ENCODE data around the gene CDKN2A.
A peak's percentile ranks its signal among the peaks of the same experiment; 100 is the strongest.

CDKN2A gene

GRCh38 chr9:21972361-21972760, 21.8 kb downstream of the CDKN2A start:
- Histone ChIP-seq H3K9me3 (ENCODE audit: control insufficient read depth, low read depth, low read length) (peaks cover 3% of the 10 kb centered on the region), H3K36me3 (ENCODE audit: control insufficient read depth, low read depth, low read length) (no peaks in the 10 kb centered on the region), H3K27me3 (ENCODE audit: control insufficient read depth, insufficient read depth, low read length) (peaks cover 100% of the 10 kb centered on the region), H3K27ac (ENCODE audit: low read length) (no peak overlapping the region), H3K9ac (ENCODE audit: low read length) (no peak overlapping the region), H3K4me1 (ENCODE audit: control insufficient read depth, low read depth, low read length) (peaks cover 11% of the 10 kb centered on the region), H3K4me3 (ENCODE audit: low read length) (no peak overlapping the region)

- Histone ChIP-seq H3K9me3 (ENCODE audit: control insufficient read depth, low read depth, low read length) (peaks cover 3% of the 10 kb centered on the region), H3K4me1 (ENCODE audit: control insufficient read depth, low read depth, low read length) (peaks cover 13% of the 10 kb centered on the region), H3K27me3 (ENCODE audit: control insufficient read depth, insufficient read depth, low read length) (peaks cover 100% of the 10 kb centered on the region), H3K4me3 (ENCODE audit: low read length) (no peak overlapping the region), H3K27ac (ENCODE audit: low read length) (no peak overlapping the region), H3K9ac (ENCODE audit: low read length) (no peak overlapping the region), H3K36me3 (ENCODE audit: control insufficient read depth, low read depth, low read length) (no peaks in the 10 kb centered on the region)
These were observed 23.2 kb downstream of the CDKN2A start for GRCh38 chr9:21970800-21971640.

- Histone ChIP-seq H3K4me1 (ENCODE audit: control insufficient read depth, low read depth, low read length) (peaks cover 22% of the 10 kb centered on the region), H3K27me3 (ENCODE audit: control insufficient read depth, insufficient read depth, low read length) (peaks cover 100% of the 10 kb centered on the region), H3K9ac (ENCODE audit: low read length) (no peak overlapping the region), H3K9me3 (ENCODE audit: control insufficient read depth, low read depth, low read length) (peaks cover 3% of the 10 kb centered on the region), H3K36me3 (ENCODE audit: control insufficient read depth, low read depth, low read length) (no peaks in the 10 kb centered on the region), H3K4me3 (ENCODE audit: low read length) (no peak overlapping the region), H3K27ac (ENCODE audit: low read length) (no peak overlapping the region)
These were observed 24.0 kb downstream of the CDKN2A start for GRCh38 chr9:21969951-21970799.

GRCh38 chr9:21969011-21969940, 24.9 kb downstream of the CDKN2A start:
- H3K36me3 ChIP-seq (ENCODE audit: control insufficient read depth, low read depth, low read length) = no peaks in the 10 kb centered on the region
- peaks cover 100% of the 10 kb centered on the region for H3K27me3 ChIP-seq (ENCODE audit: control insufficient read depth, insufficient read depth, low read length)
- H3K4me1 ChIP-seq (ENCODE audit: control insufficient read depth, low read depth, low read length) = peaks cover 24% of the 10 kb centered on the region

GRCh38 chr9:21968331-21969010, 25.7 kb downstream of the CDKN2A start:
- H3K4me1 ChIP-seq (ENCODE audit: control insufficient read depth, low read depth, low read length) = peaks cover 23% of the 10 kb centered on the region
- H3K27ac ChIP-seq (ENCODE audit: low read length) = no peak overlapping the region
- no peaks in the 10 kb centered on the region for H3K36me3 ChIP-seq (ENCODE audit: control insufficient read depth, low read depth, low read length)
- no peak overlapping the region for H3K9ac ChIP-seq (ENCODE audit: low read length)
- H3K9me3 ChIP-seq (ENCODE audit: control insufficient read depth, low read depth, low read length) = peaks cover 3% of the 10 kb centered on the region
- H3K27me3 ChIP-seq (ENCODE audit: control insufficient read depth, insufficient read depth, low read length) = peaks cover 100% of the 10 kb centered on the region
- H3K4me3 ChIP-seq (ENCODE audit: low read length) = no peak overlapping the region

More at GRCh38 chr9:21969011-21969940, 24.9 kb downstream of the CDKN2A start:
- Histone ChIP-seq H3K27ac (ENCODE audit: low read length) (no peak overlapping the region), H3K4me3 (ENCODE audit: low read length) (no peak overlapping the region), H3K9me3 (ENCODE audit: control insufficient read depth, low read depth, low read length) (peaks cover 3% of the 10 kb centered on the region), H3K9ac (ENCODE audit: low read length) (no peak overlapping the region)

- peaks cover 23% of the 10 kb centered on the region for H3K4me1 ChIP-seq (ENCODE audit: control insufficient read depth, low read depth, low read length)
- H3K9ac ChIP-seq (ENCODE audit: low read length) = no peak overlapping the region
- no peak overlapping the region for H3K27ac ChIP-seq (ENCODE audit: low read length)
- peaks cover 3% of the 10 kb centered on the region for H3K9me3 ChIP-seq (ENCODE audit: control insufficient read depth, low read depth, low read length)
- H3K4me3 ChIP-seq (ENCODE audit: low read length) = no peak overlapping the region
- H3K36me3 ChIP-seq (ENCODE audit: control insufficient read depth, low read depth, low read length) = no peaks in the 10 kb centered on the region
- H3K27me3 ChIP-seq (ENCODE audit: control insufficient read depth, insufficient read depth, low read length) = peaks cover 100% of the 10 kb centered on the region
These were observed 26.5 kb downstream of the CDKN2A start for GRCh38 chr9:21967702-21968101.

GRCh38 chr9:21967169-21967568, 27.0 kb downstream of the CDKN2A start:
- no peak overlapping the region for H3K9ac ChIP-seq (ENCODE audit: low read length)
- H3K27me3 ChIP-seq (ENCODE audit: control insufficient read depth, insufficient read depth, low read length) = peaks cover 98% of the 10 kb centered on the region
- no peak overlapping the region for H3K4me3 ChIP-seq (ENCODE audit: low read length)
- H3K27ac ChIP-seq (ENCODE audit: low read length) = no peak overlapping the region
- H3K36me3 ChIP-seq (ENCODE audit: control insufficient read depth, low read depth, low read length) = no peaks in the 10 kb centered on the region
- peaks cover 3% of the 10 kb centered on the region for H3K9me3 ChIP-seq (ENCODE audit: control insufficient read depth, low read depth, low read length)
- H3K4me1 ChIP-seq (ENCODE audit: control insufficient read depth, low read depth, low read length) = peaks cover 23% of the 10 kb centered on the region

GRCh38 chr9:21966140-21966851, 27.9 kb downstream of the CDKN2A start:
- no peaks in the 10 kb centered on the region for H3K9me3 ChIP-seq (ENCODE audit: control insufficient read depth, low read depth, low read length)
- peak overlapping the region; percentile 54 for H3K4me3 ChIP-seq (ENCODE audit: low read length)
- H3K27ac ChIP-seq (ENCODE audit: low read length) = no peak overlapping the region
- peaks cover 23% of the 10 kb centered on the region for H3K4me1 ChIP-seq (ENCODE audit: control insufficient read depth, low read depth, low read length)
- no peak overlapping the region for H3K9ac ChIP-seq (ENCODE audit: low read length)
- H3K36me3 ChIP-seq (ENCODE audit: control insufficient read depth, low read depth, low read length) = no peaks in the 10 kb centered on the region
- H3K27me3 ChIP-seq (ENCODE audit: control insufficient read depth, insufficient read depth, low read length) = peaks cover 95% of the 10 kb centered on the region

GRCh38 chr9:21965401-21965951, 28.7 kb downstream of the CDKN2A start:
- H3K36me3 ChIP-seq (ENCODE audit: control insufficient read depth, low read depth, low read length) = no peaks in the 10 kb centered on the region
- no peak overlapping the region for H3K9ac ChIP-seq (ENCODE audit: low read length)
- H3K4me3 ChIP-seq (ENCODE audit: low read length) = peak overlapping the region; percentile 54
- H3K27me3 ChIP-seq (ENCODE audit: control insufficient read depth, insufficient read depth, low read length) = peaks cover 90% of the 10 kb centered on the region
- peaks cover 23% of the 10 kb centered on the region for H3K4me1 ChIP-seq (ENCODE audit: control insufficient read depth, low read depth, low read length)
- H3K27ac ChIP-seq (ENCODE audit: low read length) = no peak overlapping the region
- H3K9me3 ChIP-seq (ENCODE audit: control insufficient read depth, low read depth, low read length) = no peaks in the 10 kb centered on the region

GRCh38 chr9:21964925-21965385, 29.2 kb downstream of the CDKN2A start:
- H3K9ac ChIP-seq (ENCODE audit: low read length) = no peak overlapping the region
- no peaks in the 10 kb centered on the region for H3K9me3 ChIP-seq (ENCODE audit: control insufficient read depth, low read depth, low read length)
- H3K27me3 ChIP-seq (ENCODE audit: control insufficient read depth, insufficient read depth, low read length) = peaks cover 85% of the 10 kb centered on the region
- H3K4me1 ChIP-seq (ENCODE audit: control insufficient read depth, low read depth, low read length) = peaks cover 18% of the 10 kb centered on the region
- no peak overlapping the region for H3K27ac ChIP-seq (ENCODE audit: low read length)
- no peaks in the 10 kb centered on the region for H3K36me3 ChIP-seq (ENCODE audit: control insufficient read depth, low read depth, low read length)
- H3K4me3 ChIP-seq (ENCODE audit: low read length) = peak overlapping the region; percentile 54
